BLaER1 (cell line): ENCODE measurements around the gene CFAP74.
A peak's percentile ranks its signal among the peaks of the same experiment; 100 is the strongest.

Experiments used
- H3K27ac ChIP-seq: shearing (Covaris generic); formaldehyde crosslinking; 2 replicates; pipeline ENCODE4 v1.8.1; 2022
- H3K27me3 ChIP-seq: shearing (Covaris generic); formaldehyde crosslinking; 2 replicates; pipeline ENCODE4 v1.8.1; 2022
- H3K36me3 ChIP-seq: shearing (Covaris generic); formaldehyde crosslinking; 2 replicates; pipeline ENCODE4 v1.8.1; 2022
- H3K4me1 ChIP-seq: shearing (Covaris generic); formaldehyde crosslinking; 2 replicates; pipeline ENCODE4 v1.8.1; 2022
- H3K4me2 ChIP-seq: shearing (Covaris generic); formaldehyde crosslinking; 2 replicates; pipeline ENCODE4 v1.8.1; 2022
- H3K4me3 ChIP-seq: shearing (Covaris generic); formaldehyde crosslinking; 2 replicates; pipeline ENCODE4 v1.8.1; 2022
- H3K9ac ChIP-seq: shearing (Covaris generic); formaldehyde crosslinking; 2 replicates; pipeline ENCODE4 v1.8.1; 2022
- H3K9me3 ChIP-seq: shearing (Covaris generic); formaldehyde crosslinking; 2 replicates; pipeline ENCODE4 v1.8.1; 2022
- H4K20me1 ChIP-seq: shearing (Covaris generic); formaldehyde crosslinking; 2 replicates; pipeline ENCODE4 v1.8.1; 2022
- Cebpa-rat ChIP-seq: shearing (Covaris generic); IDR thresholded peaks from 2 replicates; pipeline ENCODE4 v1.8.1; 2022

Gene CFAP74

GRCh38 chr1:1943834-1944570 lies 59.6 kb downstream of the CFAP74 start:
- H3K36me3 ChIP-seq: no peaks in the 10 kb centered on the region
- no peak overlapping the region for H3K4me3 ChIP-seq
- H3K9ac ChIP-seq: peak overlapping the region; percentile 55; the same call in 1 of the 2 replicates
- peak overlapping the region; percentile 75 for H3K27ac ChIP-seq
- no peaks in the 10 kb centered on the region for H4K20me1 ChIP-seq
- peaks cover 88% of the 10 kb centered on the region for H3K4me1 ChIP-seq
- no peaks in the 10 kb centered on the region for H3K27me3 ChIP-seq
- no peak for TF ChIP-seq Cebpa-rat
- H3K4me2 ChIP-seq: peak overlapping the region; percentile 90
- H3K9me3 ChIP-seq: no peaks in the 10 kb centered on the region

GRCh38 chr1:1942753-1943656 lies 60.6 kb downstream of the CFAP74 start:
- H3K9ac ChIP-seq: peak overlapping the region; percentile 55
- H3K9me3 ChIP-seq: no peaks in the 10 kb centered on the region
- H4K20me1 ChIP-seq: no peaks in the 10 kb centered on the region
- H3K4me2 ChIP-seq: peak overlapping the region; percentile 90
- H3K4me3 ChIP-seq: peak overlapping the region; percentile 33; the same call in 1 of the 2 replicates
- H3K36me3 ChIP-seq: no peaks in the 10 kb centered on the region
- no peak for TF ChIP-seq Cebpa-rat
- H3K27ac ChIP-seq: peak overlapping the region; percentile 75
- H3K4me1 ChIP-seq: peaks cover 86% of the 10 kb centered on the region
- H3K27me3 ChIP-seq: no peaks in the 10 kb centered on the region

- Histone ChIP-seq H3K9me3 (no peaks in the 10 kb centered on the region), H3K27ac (peak overlapping the region; percentile 75), H3K4me3 (peak overlapping the region; percentile 33), H3K36me3 (no peaks in the 10 kb centered on the region), H3K4me2 (peak overlapping the region; percentile 90), H3K27me3 (peaks cover 3% of the 10 kb centered on the region; the same call in 1 of the 2 replicates), H4K20me1 (no peaks in the 10 kb centered on the region), H3K9ac (peak overlapping the region; percentile 30; the same call in 1 of the 2 replicates), H3K4me1 (peaks cover 84% of the 10 kb centered on the region)
- no peak for TF ChIP-seq Cebpa-rat
Observed at GRCh38 chr1:1941868-1942752, 61.5 kb downstream of the CFAP74 start.

- Histone ChIP-seq H3K27me3 (peaks cover 9% of the 10 kb centered on the region), H4K20me1 (no peaks in the 10 kb centered on the region), H3K4me1 (peaks cover 84% of the 10 kb centered on the region), H3K36me3 (no peaks in the 10 kb centered on the region), H3K4me2 (peak overlapping the region; percentile 90), H3K9me3 (no peaks in the 10 kb centered on the region), H3K27ac (peak overlapping the region; percentile 49; the same call in 1 of the 2 replicates), H3K9ac (no peak overlapping the region), H3K4me3 (no peak overlapping the region)
- TF ChIP-seq Cebpa-rat: no peak
Observed at GRCh38 chr1:1941211-1941841, 62.3 kb downstream of the CFAP74 start.

- TF ChIP-seq Cebpa-rat: no peak
- no peak overlapping the region for H3K4me3 ChIP-seq
- H3K27me3 ChIP-seq: peaks cover 9% of the 10 kb centered on the region
- no peaks in the 10 kb centered on the region for H3K36me3 ChIP-seq
- H3K9ac ChIP-seq: no peak overlapping the region
- peaks cover 81% of the 10 kb centered on the region for H3K4me1 ChIP-seq
- H3K9me3 ChIP-seq: peaks cover 2% of the 10 kb centered on the region; the same call in 1 of the 2 replicates
- H3K4me2 ChIP-seq: peak overlapping the region; percentile 34; the same call in 1 of the 2 replicates
- H4K20me1 ChIP-seq: no peaks in the 10 kb centered on the region
- no peak overlapping the region for H3K27ac ChIP-seq
Observed at GRCh38 chr1:1940123-1940425, 63.5 kb downstream of the CFAP74 start.

- no peak overlapping the region for H3K4me3 ChIP-seq
- no peak overlapping the region for H3K9ac ChIP-seq
- peaks cover 8% of the 10 kb centered on the region for H3K9me3 ChIP-seq
- no peaks in the 10 kb centered on the region for H4K20me1 ChIP-seq
- H3K36me3 ChIP-seq: no peaks in the 10 kb centered on the region
- H3K27me3 ChIP-seq: peaks cover 9% of the 10 kb centered on the region
- peaks cover 76% of the 10 kb centered on the region for H3K4me1 ChIP-seq
- H3K4me2 ChIP-seq: peak overlapping the region; percentile 34; the same call in 1 of the 2 replicates
- TF ChIP-seq Cebpa-rat: no peak
- H3K27ac ChIP-seq: no peak overlapping the region; the same call in 1 of the 2 replicates
Observed at GRCh38 chr1:1939296-1940122, 64.1 kb downstream of the CFAP74 start.

- H3K9ac ChIP-seq: no peak overlapping the region
- peak overlapping the region; percentile 34; the same call in 1 of the 2 replicates for H3K4me2 ChIP-seq
- no peaks in the 10 kb centered on the region for H4K20me1 ChIP-seq
- TF ChIP-seq Cebpa-rat: no peak
- H3K4me3 ChIP-seq: no peak overlapping the region
- H3K9me3 ChIP-seq: peaks cover 15% of the 10 kb centered on the region
- H3K4me1 ChIP-seq: peaks cover 68% of the 10 kb centered on the region
- H3K27me3 ChIP-seq: peaks cover 9% of the 10 kb centered on the region
- no peaks in the 10 kb centered on the region for H3K36me3 ChIP-seq
- no peak overlapping the region for H3K27ac ChIP-seq
Observed at GRCh38 chr1:1938613-1939295, 64.8 kb downstream of the CFAP74 start.

- Histone ChIP-seq H3K4me2 (no peak overlapping the region), H3K4me1 (peaks cover 63% of the 10 kb centered on the region), H4K20me1 (no peaks in the 10 kb centered on the region), H3K36me3 (no peaks in the 10 kb centered on the region), H3K27ac (no peak overlapping the region), H3K9ac (no peak overlapping the region), H3K27me3 (peaks cover 9% of the 10 kb centered on the region), H3K9me3 (peaks cover 20% of the 10 kb centered on the region), H3K4me3 (no peak overlapping the region)
- no peak for TF ChIP-seq Cebpa-rat
Observed at GRCh38 chr1:1938276-1938573, 65.4 kb downstream of the CFAP74 start.
